ENCODE measurements around the gene GSTK1. TPM values are rescaled to one million over a fixed set of nuclear protein-coding genes. Genes with fewer than 3 reads are reported as not detected.

The GSTK1 gene
- total RNA-seq, 4 donors from 2014 or later = 147 to 319 (median 220) TPM

DNA sequence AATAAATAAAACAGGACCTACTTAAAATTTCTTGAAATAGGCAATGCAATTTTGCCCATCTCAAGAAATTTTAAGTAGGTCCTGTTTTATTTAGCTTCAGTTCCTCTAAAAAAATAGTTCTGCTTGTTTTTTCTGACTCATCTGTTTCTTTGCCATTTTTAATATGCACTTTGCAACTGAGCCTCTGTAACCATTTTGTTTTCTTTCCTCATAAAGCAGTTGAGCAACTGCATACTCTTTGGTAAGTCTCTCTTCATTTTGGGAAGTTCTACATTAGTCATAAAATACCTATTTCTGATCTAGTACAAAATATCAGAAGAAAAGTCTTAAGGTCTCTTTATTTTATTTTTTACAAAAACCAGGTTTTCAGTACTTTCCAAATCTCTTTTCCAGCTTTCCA, 23.4 kb upstream of the GSTK1 start:
- intact Hi-C loops (cut with DNase I) = loop anchor here (5.0 kb wide), 3 partner anchors 52 to 177 kb away; no protein-coding TSS in a partner anchor
- DNase-seq = no peak
- no peaks in the 10 kb centered on the region for H3K36me3 ChIP-seq
- H3K4me1 ChIP-seq = peaks cover 0 to 3% of the 10 kb centered on the region in 2 donors
- H3K9me3 ChIP-seq = no peaks in the 10 kb centered on the region
- H3K27ac ChIP-seq = no peak overlapping the region
- no peaks in the 10 kb centered on the region for H3K27me3 ChIP-seq
- H3K4me3 ChIP-seq (replicated peaks in 1 of 3) = no peak overlapping the region
- TF ChIP-seq POLR2A (IDR thresholded peaks at IDR 0.05) (no peak), CTCF (IDR thresholded peaks at IDR 0.05) (no peak)

GRCh38 chr7:143240291-143241168, 22.7 kb upstream of the GSTK1 start:
- no peaks in the 10 kb centered on the region for H3K9me3 ChIP-seq
- peaks cover 0 to 3% of the 10 kb centered on the region in 2 donors for H3K4me1 ChIP-seq
- intact Hi-C loops (cut with DNase I) = loop anchor here (5.0 kb wide), 3 partner anchors 52 to 177 kb away; no protein-coding TSS in a partner anchor
- WGBS, 2 donors = 18 to 20% methylated on average over 9 of the region's 9 CpGs
- no peaks in the 10 kb centered on the region for H3K36me3 ChIP-seq
- H3K4me3 ChIP-seq (replicated peaks in 1 of 3) = no peak overlapping the region
- H3K27me3 ChIP-seq = no peaks in the 10 kb centered on the region
- DNase-seq = peak; percentile 69 to 74
- TF ChIP-seq POLR2A (IDR thresholded peaks at IDR 0.05) = no peak
- TF ChIP-seq CTCF (IDR thresholded peaks at IDR 0.05) = peak; percentile 78 to 90 (median 87)
- no peak overlapping the region for H3K27ac ChIP-seq

- WGBS, 2 donors = 87 to 90% methylated on average over 11 of the region's 11 CpGs
- Histone ChIP-seq H3K4me3 (replicated peaks in 1 of 3) (no peak overlapping the region), H3K27ac (no peak overlapping the region), H3K4me1 (peaks cover 0 to 3% of the 10 kb centered on the region in 2 donors), H3K27me3 (no peaks in the 10 kb centered on the region), H3K36me3 (no peaks in the 10 kb centered on the region), H3K9me3 (no peaks in the 10 kb centered on the region)
- DNase-seq = no peak
- TF ChIP-seq CTCF (IDR thresholded peaks at IDR 0.05) = no peak
- intact Hi-C loops (cut with DNase I) = loop anchor here (5.0 kb wide), 3 partner anchors 50 to 175 kb away; no protein-coding TSS in a partner anchor
Observed at GRCh38 chr7:143242306-143242705, 20.9 kb upstream of the GSTK1 start.

DNA sequence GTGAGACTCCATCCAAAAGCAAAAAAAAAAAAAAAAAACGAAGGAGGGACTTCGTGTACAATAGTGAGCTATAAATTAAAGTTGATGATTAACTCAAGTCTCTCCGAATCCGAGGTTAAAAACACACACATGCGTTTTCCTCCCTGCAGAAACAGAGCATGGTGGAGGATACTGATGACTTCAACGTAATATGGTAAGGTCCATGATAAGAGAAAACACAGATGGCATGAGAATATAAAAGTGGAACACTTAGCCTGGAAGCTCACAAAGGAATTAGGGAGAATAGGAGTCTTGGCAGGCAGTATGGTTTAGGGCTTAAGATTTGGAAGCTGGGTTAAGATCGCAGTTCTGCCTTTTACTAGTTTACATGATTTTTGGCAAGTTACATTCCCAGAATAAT, 20.1 kb upstream of the GSTK1 start:
- no peaks in the 10 kb centered on the region for H3K36me3 ChIP-seq
- WGBS, 2 donors = 81 to 83% methylated on average over 7 of the region's 7 CpGs
- H3K4me3 ChIP-seq (replicated peaks in 1 of 3) = no peak overlapping the region
- no peaks in the 10 kb centered on the region for H3K9me3 ChIP-seq
- H3K27me3 ChIP-seq = no peaks in the 10 kb centered on the region
- H3K27ac ChIP-seq = no peak overlapping the region
- intact Hi-C loops (cut with DNase I) = loop anchor here (5.0 kb wide), 3 partner anchors 49 to 174 kb away; no protein-coding TSS in a partner anchor
- H3K4me1 ChIP-seq = peaks cover 0 to 3% of the 10 kb centered on the region in 2 donors
- DNase-seq = no peak
- TF ChIP-seq POLR2A (IDR thresholded peaks at IDR 0.05) = no peak
- TF ChIP-seq CTCF (IDR thresholded peaks at IDR 0.05) = no peak

GRCh38 chr7:143243614-143244013, 19.6 kb upstream of the GSTK1 start:
- no peak for TF ChIP-seq POLR2A (IDR thresholded peaks at IDR 0.05)
- no peak for TF ChIP-seq CTCF (IDR thresholded peaks at IDR 0.05)
- no peaks in the 10 kb centered on the region for H3K9me3 ChIP-seq
- no peak overlapping the region for H3K4me3 ChIP-seq (replicated peaks in 1 of 3)
- no peaks in the 10 kb centered on the region for H3K36me3 ChIP-seq
- intact Hi-C loops (cut with DNase I) = loop anchor here (5.0 kb wide), 3 partner anchors 49 to 174 kb away; no protein-coding TSS in a partner anchor
- no peak for DNase-seq
- WGBS, 2 donors = 59 to 68% methylated on average over 3 of the region's 3 CpGs
- H3K27me3 ChIP-seq = no peaks in the 10 kb centered on the region
- H3K27ac ChIP-seq = no peak overlapping the region
- H3K4me1 ChIP-seq = peaks cover 0 to 3% of the 10 kb centered on the region in 2 donors

Measured in thyroid gland (tissue), 4 donors.